ENCODE results near the gene MRAP. TPM values are rescaled to one million over a fixed set of nuclear protein-coding genes. Genes with fewer than 3 reads are reported as not detected.

Gene MRAP
- total RNA-seq, 1 experiment from 2014 or later = not detected

- RAD21 ChIA-PET (ENCODE audit: low non-redundant PET in 1 of 2, low total read pairs in 2 of 2, uncharacterized antibody in 2 of 2, unreplicated experiment in 2 of 2) = interaction anchor here in 1 of 2 experiments (1.0 kb wide), 1 partner anchor 396 kb away, joined by 3 read pairs; no protein-coding TSS in a partner anchor
- CTCF ChIA-PET = no interaction called here
- ATAC-seq (no peak), DNase-seq (ENCODE audit: low read depth, low spot score) (no peak)
- H3K4me3 ChIP-seq (replicated peaks in 1 of 2; ENCODE audit: low read depth in 1 of 2, low read length in 2 of 2) = no peak overlapping the region
- no peak overlapping the region for H2AFZ ChIP-seq (ENCODE audit: low read depth, low read length, poor library complexity, severe bottlenecking)
- no peaks in the 10 kb centered on the region for H3K9me3 ChIP-seq (ENCODE audit: control insufficient read depth in 1 of 2, insufficient read depth in 1 of 2, low read depth in 1 of 2, low read length in 2 of 2)
- H3K9ac ChIP-seq (ENCODE audit: low read length) = no peak overlapping the region
- H3K27ac ChIP-seq (ENCODE audit: low read depth, low read length) = no peak overlapping the region
- TF ChIP-seq JUND (IDR thresholded peaks at IDR 0.05) = no peak
- TF ChIP-seq TCF7L2 (IDR thresholded peaks at IDR 0.05; ENCODE audit: borderline replicate concordance, extremely low read depth, insufficient read depth, insufficient read length) = no peak
- TF ChIP-seq CEBPB (IDR thresholded peaks at IDR 0.05; ENCODE audit: low read depth) = no peak
- no peak for TF ChIP-seq YY1 (IDR thresholded peaks at IDR 0.05; ENCODE audit: extremely low read depth, insufficient replicate concordance, low read depth, low read length)
- TF ChIP-seq SRF (IDR thresholded peaks at IDR 0.05; ENCODE audit: low read depth) = no peak
- TF ChIP-seq RAD21 (IDR thresholded peaks at IDR 0.05; ENCODE audit: low read depth) = no peak
- TF ChIP-seq ZNF274 (IDR thresholded peaks at IDR 0.05; ENCODE audit: low read depth, low read length) = no peak
- TF ChIP-seq EZH2 (IDR thresholded peaks at IDR 0.05) = no peak
- no peak for TF ChIP-seq CBX3 (IDR thresholded peaks at IDR 0.05; ENCODE audit: low read depth)
- TF ChIP-seq, protein P1, sequence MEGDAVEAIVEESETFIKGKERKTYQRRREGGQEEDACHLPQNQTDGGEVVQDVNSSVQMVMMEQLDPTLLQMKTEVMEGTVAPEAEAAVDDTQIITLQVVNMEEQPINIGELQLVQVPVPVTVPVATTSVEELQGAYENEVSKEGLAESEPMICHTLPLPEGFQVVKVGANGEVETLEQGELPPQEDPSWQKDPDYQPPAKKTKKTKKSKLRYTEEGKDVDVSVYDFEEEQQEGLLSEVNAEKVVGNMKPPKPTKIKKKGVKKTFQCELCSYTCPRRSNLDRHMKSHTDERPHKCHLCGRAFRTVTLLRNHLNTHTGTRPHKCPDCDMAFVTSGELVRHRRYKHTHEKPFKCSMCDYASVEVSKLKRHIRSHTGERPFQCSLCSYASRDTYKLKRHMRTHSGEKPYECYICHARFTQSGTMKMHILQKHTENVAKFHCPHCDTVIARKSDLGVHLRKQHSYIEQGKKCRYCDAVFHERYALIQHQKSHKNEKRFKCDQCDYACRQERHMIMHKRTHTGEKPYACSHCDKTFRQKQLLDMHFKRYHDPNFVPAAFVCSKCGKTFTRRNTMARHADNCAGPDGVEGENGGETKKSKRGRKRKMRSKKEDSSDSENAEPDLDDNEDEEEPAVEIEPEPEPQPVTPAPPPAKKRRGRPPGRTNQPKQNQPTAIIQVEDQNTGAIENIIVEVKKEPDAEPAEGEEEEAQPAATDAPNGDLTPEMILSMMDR (IDR thresholded peaks at IDR 0.05 in 2 of 3, conservative IDR thresholded peaks at IDR 0.05 in 1 of 3; ENCODE audit: borderline replicate concordance in 1 of 3, insufficient read depth in 1 of 3, low read depth in 2 of 3, low read length in 2 of 3) = no peak
- no peak for TF ChIP-seq REST (IDR thresholded peaks at IDR 0.05; ENCODE audit: low read depth)
- TF ChIP-seq, protein P2, sequence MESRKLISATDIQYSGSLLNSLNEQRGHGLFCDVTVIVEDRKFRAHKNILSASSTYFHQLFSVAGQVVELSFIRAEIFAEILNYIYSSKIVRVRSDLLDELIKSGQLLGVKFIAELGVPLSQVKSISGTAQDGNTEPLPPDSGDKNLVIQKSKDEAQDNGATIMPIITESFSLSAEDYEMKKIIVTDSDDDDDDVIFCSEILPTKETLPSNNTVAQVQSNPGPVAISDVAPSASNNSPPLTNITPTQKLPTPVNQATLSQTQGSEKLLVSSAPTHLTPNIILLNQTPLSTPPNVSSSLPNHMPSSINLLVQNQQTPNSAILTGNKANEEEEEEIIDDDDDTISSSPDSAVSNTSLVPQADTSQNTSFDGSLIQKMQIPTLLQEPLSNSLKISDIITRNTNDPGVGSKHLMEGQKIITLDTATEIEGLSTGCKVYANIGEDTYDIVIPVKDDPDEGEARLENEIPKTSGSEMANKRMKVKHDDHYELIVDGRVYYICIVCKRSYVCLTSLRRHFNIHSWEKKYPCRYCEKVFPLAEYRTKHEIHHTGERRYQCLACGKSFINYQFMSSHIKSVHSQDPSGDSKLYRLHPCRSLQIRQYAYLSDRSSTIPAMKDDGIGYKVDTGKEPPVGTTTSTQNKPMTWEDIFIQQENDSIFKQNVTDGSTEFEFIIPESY (IDR thresholded peaks at IDR 0.05; ENCODE audit: extremely low read depth, insufficient replicate concordance, low read length) = no peak
- TF ChIP-seq EZH2phosphoT487 (IDR thresholded peaks at IDR 0.05; ENCODE audit: borderline replicate concordance) = no peak
- TF ChIP-seq ELF1 (IDR thresholded peaks at IDR 0.05; ENCODE audit: borderline replicate concordance, low read depth) = no peak
- no peak for TF ChIP-seq EGR1 (IDR thresholded peaks at IDR 0.05; ENCODE audit: low read depth)
- POLR2A ChIA-PET = no interaction called here
- no peaks in the 10 kb centered on the region for H4K20me1 ChIP-seq (ENCODE audit: insufficient read depth)
- H3K9me2 ChIP-seq (ENCODE audit: insufficient read depth) = no peaks in the 10 kb centered on the region
- intact Hi-C loops (cut with micrococcal nuclease) = no loop called here
- peaks cover 5% of the 10 kb centered on the region; the same call in 1 of the 2 replicates for H3K27me3 ChIP-seq (ENCODE audit: insufficient read depth, low read length)
- 0 out of 4 replicates have a peak, but pooled peaks cover 0 to under 1% of the 10 kb centered on the region in 2 experiments for H3K36me3 ChIP-seq (ENCODE audit: control insufficient read depth in 1 of 2, insufficient read depth in 2 of 2, low read length in 2 of 2)
- peaks cover 0 to 11% of the 10 kb centered on the region in 2 experiments; a peak in 3 of 4 replicates for H3K4me1 ChIP-seq (ENCODE audit: control insufficient read depth in 1 of 2, insufficient read depth in 2 of 2, low read length in 2 of 2)
- no peaks in the 10 kb centered on the region for H3K79me2 ChIP-seq (ENCODE audit: insufficient read depth, low read length)
- H3K4me2 ChIP-seq (ENCODE audit: low read length) = no peak overlapping the region
- BruUV-seq (replicated peaks) = no TSS peak
Measured at GRCh38 chr21:32261929-32262328, 36.7 kb upstream of the MRAP start.

All from HCT116 (cell line).